Testis (tissue), 3 donors: ENCODE measurements around the gene CPT1C. TPM values are rescaled to one million over a fixed set of nuclear protein-coding genes. Genes with fewer than 3 reads are reported as not detected.

Source experiments
- DNase-seq: peaks from one replicate; pipeline ENCODE4 v3.0.0-alpha.2; 2019
- H3K27ac ChIP-seq, 2 donors: fragments of 200-600 bp; sonication (generic); one replicate each; pipeline ENCODE4 v1.5.1; 2019
- H3K27me3 ChIP-seq: fragments of 200-600 bp; sonication (generic); one replicate; pipeline ENCODE4 v1.5.1; 2019
- H3K36me3 ChIP-seq: fragments of 200-600 bp; sonication (generic); one replicate; pipeline ENCODE4 v1.5.1; 2017; ENCODE audit warnings: low read depth; ENCODE audit errors: missing control alignments
- H3K4me1 ChIP-seq: fragments of 200-600 bp; sonication (generic); one replicate; pipeline ENCODE4 v1.5.1; 2019
- H3K4me3 ChIP-seq, 2 donors: fragments of 200-600 bp; sonication (generic); one replicate each; pipeline ENCODE4 v1.5.1; 2017 to 2019
- H3K9me3 ChIP-seq: fragments of 200-600 bp; sonication (generic); one replicate; pipeline ENCODE4 v1.5.1; 2017
- CTCF ChIP-seq, 3 experiments: fragments of 450-650 bp in 2 of 3; fragments of 200-600 bp in 1 of 3; sonication (generic) in 1 of 3; IDR thresholded peaks; one replicate each; pipeline ENCODE4 v1.5.1; 2016 to 2019; ENCODE audit warnings: antibody characterized with exemption in 3 of 3, mild to moderate bottlenecking in 2 of 3, moderate library complexity in 1 of 3
- POLR2A ChIP-seq: fragments of 450-650 bp; IDR thresholded peaks from one replicate; pipeline ENCODE4 v1.6.1; 2017; ENCODE audit warnings: antibody characterized with exemption, mild to moderate bottlenecking, moderate library complexity
- WGBS, 2 donors: methylation state at CpG; one replicate each; pipeline ENCODE4 v1.1.5; 2018; 5-methylcytosine and 5-hydroxymethylcytosine counted together
- intact Hi-C: fragments of 100-400 bp; cut with DNase I; formaldehyde crosslinking; loops from one replicate; pipeline ENCODE4 v1.15.1; 2023; ENCODE audit warnings: low total_unique reads
- polyA plus RNA-seq: library from polyadenylated mRNA; stranded (reverse); fragments of 350-450 nt; fragmentation: Illumina TruSeq; extraction: RNeasy Lipid Tissue Mini Kit (QIAGEN cat#74804); gene quantifications from one replicate; pipeline ENCODE4 v1.2.3, GENCODE V29; 2014; ENCODE audit warnings: low read depth, low replicate concordance; ENCODE audit not compliant: insufficient read depth
- total RNA-seq, 2 donors: library from RNA; depleted of rRNA; stranded (reverse); fragments of >200 nt; gene quantifications; one replicate each; pipeline ENCODE4 v1.2.3, GENCODE V29; 2016

CPT1C gene
- total and polyA plus RNA-seq, 3 donors from 2014 or later: 8.8 to 17.1 (median 9.8) TPM

- intact Hi-C loops: no loop called here
- H3K4me3 ChIP-seq: no peak overlapping the region
- no peak for DNase-seq
- WGBS, 2 donors: 82 to 83% methylated on average over 14 to 31 of the region's 35 CpGs
- no peaks in the 10 kb centered on the region for H3K9me3 ChIP-seq
- H3K4me1 ChIP-seq: peaks cover 35% of the 10 kb centered on the region
- H3K36me3 ChIP-seq: no peaks in the 10 kb centered on the region
- peak overlapping the region; percentile 50 for H3K27ac ChIP-seq
- no peaks in the 10 kb centered on the region for H3K27me3 ChIP-seq
- TF ChIP-seq POLR2A (no peak), CTCF (IDR thresholded peaks at IDR 0.05) (no peak)
Measured at GRCh38 chr19:49684251-49684982, 6.5 kb upstream of the CPT1C start.

DNA sequence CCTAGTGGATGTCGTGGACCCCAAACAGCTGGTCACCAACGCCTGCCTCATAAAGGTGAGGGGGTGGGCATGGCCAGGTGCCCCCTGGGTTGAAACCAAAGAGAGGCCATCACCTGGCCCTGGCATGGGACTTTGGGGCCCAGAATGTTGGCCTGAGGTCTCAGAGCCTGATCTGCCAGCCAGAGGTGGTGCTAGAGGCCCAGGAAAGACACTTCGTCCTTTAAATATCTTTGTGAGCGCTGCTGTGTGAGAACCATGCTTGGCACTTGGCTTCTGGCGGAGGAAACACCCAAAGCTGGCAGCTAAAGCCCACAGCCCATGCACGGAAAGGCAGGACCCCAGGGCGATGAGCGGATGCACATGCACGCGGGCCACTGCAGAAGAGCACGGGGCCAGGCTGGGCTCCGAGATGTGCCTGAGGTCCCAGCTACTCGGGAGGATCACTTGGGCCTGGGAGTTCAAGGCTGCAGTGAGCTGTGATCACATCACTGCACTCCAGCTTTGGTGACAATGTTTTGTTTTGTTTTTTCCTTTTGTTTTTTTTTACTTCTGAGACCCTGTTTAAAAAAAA, 5.8 kb upstream of the CPT1C start:
- Histone ChIP-seq H3K4me3 (no peak overlapping the region), H3K36me3 (no peaks in the 10 kb centered on the region), H3K27me3 (no peaks in the 10 kb centered on the region), H3K9me3 (no peaks in the 10 kb centered on the region), H3K27ac (peak overlapping the region; percentile 50), H3K4me1 (peaks cover 32% of the 10 kb centered on the region)
- TF ChIP-seq CTCF (IDR thresholded peaks at IDR 0.05): peak in 1 of 3 experiments; percentile 8
- no peak for TF ChIP-seq POLR2A
- DNase-seq: no peak
- intact Hi-C loops: no loop called here
- 64 to 91% methylated on average over 8 to 13 of the region's 13 CpGs for WGBS, 2 donors

- WGBS, 2 donors: 62 to 65% methylated on average over 18 to 23 of the region's 23 CpGs
- DNase-seq: no peak
- Histone ChIP-seq H3K4me3 (no peak overlapping the region), H3K36me3 (no peaks in the 10 kb centered on the region), H3K9me3 (no peaks in the 10 kb centered on the region), H3K27me3 (no peaks in the 10 kb centered on the region), H3K4me1 (peaks cover 28% of the 10 kb centered on the region), H3K27ac (peak overlapping the region; percentile 19 to 56)
- no peak for TF ChIP-seq CTCF (IDR thresholded peaks at IDR 0.05)
- TF ChIP-seq POLR2A: no peak
- intact Hi-C loops: no loop called here
Measured at GRCh38 chr19:49685845-49686332, 5.0 kb upstream of the CPT1C start.

DNA sequence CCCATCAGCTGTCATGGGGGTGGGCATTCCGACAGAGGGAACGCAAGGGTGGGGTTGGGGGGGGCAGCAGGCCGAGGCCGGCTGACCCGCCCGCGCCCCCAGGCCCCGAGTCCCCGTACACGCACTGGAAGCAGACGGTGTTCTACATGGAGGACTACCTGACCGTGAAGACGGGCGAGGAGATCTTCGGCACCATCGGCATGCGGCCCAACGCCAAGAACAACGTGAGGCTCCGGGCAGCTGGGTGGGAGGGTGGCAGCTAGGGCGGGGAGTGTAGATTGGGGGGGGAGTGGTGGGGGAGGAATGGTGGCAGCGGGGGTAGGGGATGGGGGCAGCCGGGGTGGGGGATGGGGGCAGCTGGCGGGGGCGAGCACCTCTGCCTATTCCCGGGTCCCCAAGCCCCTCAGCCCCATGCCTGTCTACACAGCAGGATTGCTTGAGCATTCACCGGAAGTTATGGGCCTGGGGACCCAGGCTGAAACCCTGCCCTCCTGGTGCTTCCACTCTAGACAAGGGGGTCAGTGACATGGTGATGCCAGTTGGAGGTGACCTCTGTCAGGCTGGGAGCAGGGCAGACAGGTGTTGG, 4.3 kb upstream of the CPT1C start:
- no peak for DNase-seq
- TF ChIP-seq CTCF (IDR thresholded peaks at IDR 0.05) (no peak), POLR2A (no peak)
- H3K4me3 ChIP-seq: no peak overlapping the region
- peaks cover 29% of the 10 kb centered on the region for H3K4me1 ChIP-seq
- no peaks in the 10 kb centered on the region for H3K27me3 ChIP-seq
- peak overlapping the region; percentile 50 to 56 for H3K27ac ChIP-seq
- no peaks in the 10 kb centered on the region for H3K36me3 ChIP-seq
- intact Hi-C loops: no loop called here
- 70 to 90% methylated on average over 12 to 27 of the region's 27 CpGs for WGBS, 2 donors
- H3K9me3 ChIP-seq: no peaks in the 10 kb centered on the region
